CD4-positive, alpha-beta T cell (primary cell): ENCODE data around the gene TNP2. TPM values are rescaled to one million over a fixed set of nuclear protein-coding genes. Genes with fewer than 3 reads are reported as not detected.

ENCODE experiments used
- ATAC-seq: fragments of 200-7000 bp; cut with Tn5 transposase; one replicate; pipeline ENCODE4 v1.10.0; 2022; ENCODE audit warnings: mild to moderate bottlenecking; ENCODE audit not compliant: poor library complexity
- CTCF ChIA-PET: fragments of 350-600 bp; sonication (Branson Sonifier 250); formaldehyde crosslinking; loops from one replicate; lab custom pipeline; 2021; ENCODE audit warnings: antibody characterized with exemption, inconsistent platforms; lab: Charles Lee
- POLR2A ChIA-PET: fragments of 350-600 bp; sonication (Branson Sonifier 250); formaldehyde crosslinking; loops from one replicate; lab custom pipeline; 2021; ENCODE audit warnings: antibody characterized with exemption, inconsistent platforms; lab: Charles Lee
- DNase-seq, 14 experiments: peaks; one replicate each; pipeline ENCODE4 v3.0.0-alpha.2; 2013 to 2020; ENCODE audit warnings: mixed read lengths in 2 of 14
- H3K27ac ChIP-seq, 2 donors: one replicate each; pipeline versions ENCODE4 v1.5.1 to v1.7.0; 2013; ENCODE audit warnings: low read length in 2 of 2, low read depth in 1 of 2, mild to moderate bottlenecking in 1 of 2
- H3K27me3 ChIP-seq, 2 experiments: 1 replicate in 1 of 2; 2 replicates in 1 of 2; pipeline versions ENCODE4 v1.6.1 to v1.7.0; 2013; ENCODE audit warnings: low read length in 2 of 2, control low read depth in 1 of 2, mild to moderate bottlenecking in 1 of 2, moderate library complexity in 1 of 2; ENCODE audit not compliant: insufficient read depth in 2 of 2, control insufficient read depth in 1 of 2
- H3K36me3 ChIP-seq: one replicate; pipeline ENCODE4 v1.6.1; 2013; ENCODE audit warnings: low read length, control low read depth; ENCODE audit not compliant: insufficient read depth
- H3K4me1 ChIP-seq: one replicate; pipeline ENCODE4 v1.6.1; 2013; ENCODE audit warnings: low read length, control low read depth; ENCODE audit not compliant: insufficient read depth
- H3K4me3 ChIP-seq: one replicate; pipeline ENCODE4 v1.5.1; 2013; ENCODE audit warnings: mild to moderate bottlenecking, low read length, moderate library complexity
- H3K9me3 ChIP-seq, 2 experiments: 1 replicate in 1 of 2; 2 replicates in 1 of 2; pipeline versions ENCODE4 v1.6.1 to v1.7.0; 2013; ENCODE audit warnings: low read length in 2 of 2, mild to moderate bottlenecking in 2 of 2, control low read depth in 1 of 2, moderate library complexity in 1 of 2; ENCODE audit not compliant: control insufficient read depth in 1 of 2, insufficient read depth in 1 of 2
- H3K27ac Mint-ChIP-seq: one replicate; pipeline ENCODE4 v1.8.0; 2020; ENCODE audit warnings: mixed read lengths
- H3K27me3 Mint-ChIP-seq: one replicate; pipeline ENCODE4 v1.8.0; 2021; ENCODE audit warnings: mixed read lengths
- H3K36me3 Mint-ChIP-seq: one replicate; pipeline ENCODE4 v1.8.0; 2021; ENCODE audit warnings: low read depth, mixed read lengths
- H3K4me1 Mint-ChIP-seq: one replicate; pipeline ENCODE4 v1.8.0; 2021; ENCODE audit warnings: low read depth, mixed read lengths
- H3K4me3 Mint-ChIP-seq: one replicate; pipeline ENCODE4 v1.8.0; 2020; ENCODE audit warnings: mild to moderate bottlenecking, mixed read lengths
- H3K9me3 Mint-ChIP-seq: one replicate; pipeline ENCODE4 v1.8.0; 2020; ENCODE audit warnings: mixed read lengths
- intact Hi-C, 2 experiments: fragments of 100-400 bp; cut with DNase I in 1 of 2; cut with micrococcal nuclease in 1 of 2; formaldehyde crosslinking; loops; one replicate each; pipeline versions ENCODE4 v1.15.1 to v1.9.0; 2023 to 2025; cut with DNase I, micrococcal nuclease
- total RNA-seq, 174 experiments: library from RNA in 2 of 174; stranded (reverse) in 2 of 174; gene quantifications; one replicate each; pipeline ENCODE4 v1.2.3 and lab custom pipeline; 2021 to 2026
- TF ChIP-seq, protein P1 (sequence below): fragments of 200-600 bp; IDR thresholded peaks from one replicate; pipeline ENCODE4 v1.8.0; 2022; ENCODE audit warnings: antibody characterized with exemption, mild to moderate bottlenecking

The TNP2 gene
- total RNA-seq, 2 experiments from 2014 or later: not detected

DNA sequence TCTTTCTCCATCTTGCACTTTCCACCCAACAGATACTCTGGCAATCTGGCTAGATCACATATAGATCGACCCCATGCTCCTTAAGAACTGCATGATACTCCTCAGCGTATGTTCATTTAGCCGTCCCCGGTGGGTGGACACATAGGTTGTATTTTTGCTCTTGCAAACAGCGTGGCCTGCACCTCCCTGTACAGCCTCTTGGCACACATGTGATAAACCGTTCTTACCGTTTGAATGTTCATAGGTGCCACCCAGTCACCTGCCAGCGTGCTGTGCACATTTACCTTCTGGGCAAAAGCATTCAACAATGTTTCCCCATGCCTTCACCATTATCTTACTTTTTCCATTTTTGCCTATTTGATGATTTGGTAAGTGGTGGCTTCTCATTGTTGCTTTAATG, 6.2 kb downstream of the TNP2 start:
- Histone ChIP-seq H3K36me3 (no peaks in the 10 kb centered on the region), H3K27ac (no peak overlapping the region), H3K9me3 (no peaks in the 10 kb centered on the region), H3K4me3 (no peak overlapping the region), H3K4me1 (peaks cover 35% of the 10 kb centered on the region), H3K27me3 (no peaks in the 10 kb centered on the region)
- DNase-seq (peak in 1 of 14 experiments; percentile 14), ATAC-seq (no peak)
- no peaks in the 10 kb centered on the region for H3K27me3 Mint-ChIP-seq
- H3K4me3 Mint-ChIP-seq: peak overlapping the region; percentile 7
- CTCF ChIA-PET: interaction anchor here (1.1 kb wide), 1 partner anchor 309 kb away, joined by 5 read pairs; no protein-coding TSS in a partner anchor
- POLR2A ChIA-PET: interaction anchor here (0.8 to 1.6 kb wide), 5 partner anchors 8 to 99 kb away, joined by 3 to 12 read pairs (median 4); no protein-coding TSS in a partner anchor
- H3K36me3 Mint-ChIP-seq: no peaks in the 10 kb centered on the region
- no peaks in the 10 kb centered on the region for H3K9me3 Mint-ChIP-seq
- TF ChIP-seq, protein P1, sequence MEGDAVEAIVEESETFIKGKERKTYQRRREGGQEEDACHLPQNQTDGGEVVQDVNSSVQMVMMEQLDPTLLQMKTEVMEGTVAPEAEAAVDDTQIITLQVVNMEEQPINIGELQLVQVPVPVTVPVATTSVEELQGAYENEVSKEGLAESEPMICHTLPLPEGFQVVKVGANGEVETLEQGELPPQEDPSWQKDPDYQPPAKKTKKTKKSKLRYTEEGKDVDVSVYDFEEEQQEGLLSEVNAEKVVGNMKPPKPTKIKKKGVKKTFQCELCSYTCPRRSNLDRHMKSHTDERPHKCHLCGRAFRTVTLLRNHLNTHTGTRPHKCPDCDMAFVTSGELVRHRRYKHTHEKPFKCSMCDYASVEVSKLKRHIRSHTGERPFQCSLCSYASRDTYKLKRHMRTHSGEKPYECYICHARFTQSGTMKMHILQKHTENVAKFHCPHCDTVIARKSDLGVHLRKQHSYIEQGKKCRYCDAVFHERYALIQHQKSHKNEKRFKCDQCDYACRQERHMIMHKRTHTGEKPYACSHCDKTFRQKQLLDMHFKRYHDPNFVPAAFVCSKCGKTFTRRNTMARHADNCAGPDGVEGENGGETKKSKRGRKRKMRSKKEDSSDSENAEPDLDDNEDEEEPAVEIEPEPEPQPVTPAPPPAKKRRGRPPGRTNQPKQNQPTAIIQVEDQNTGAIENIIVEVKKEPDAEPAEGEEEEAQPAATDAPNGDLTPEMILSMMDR: no peak
- peak overlapping the region; percentile 73 for H3K27ac Mint-ChIP-seq
- intact Hi-C loops: no loop called here
- peaks cover 37% of the 10 kb centered on the region for H3K4me1 Mint-ChIP-seq

DNA sequence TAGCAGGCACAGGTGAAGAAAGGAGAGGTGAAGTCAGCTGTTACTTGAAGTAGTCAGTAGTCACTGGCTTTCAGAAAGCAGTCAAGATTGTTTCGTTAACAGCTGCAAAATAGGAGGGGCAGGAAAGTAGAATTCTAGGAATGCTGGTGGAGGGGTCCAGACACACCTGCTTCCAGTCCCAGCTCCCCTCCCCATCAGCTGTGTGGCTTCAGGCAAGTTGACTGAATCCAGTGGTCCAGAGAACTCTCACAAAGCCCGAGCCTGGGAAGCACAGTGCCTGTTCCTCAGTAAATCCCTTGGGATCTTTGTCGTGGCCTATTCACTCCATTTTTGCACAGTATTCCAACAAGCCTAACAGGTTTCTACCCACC, 8.5 kb downstream of the TNP2 start:
- Mint-ChIP-seq H3K4me1 (peaks cover 51% of the 10 kb centered on the region), H3K27ac (no peak overlapping the region), H3K36me3 (peaks cover 9% of the 10 kb centered on the region), H3K9me3 (no peaks in the 10 kb centered on the region), H3K27me3 (no peaks in the 10 kb centered on the region), H3K4me3 (peak overlapping the region; percentile 42)
- Histone ChIP-seq H3K4me1 (peaks cover 48% of the 10 kb centered on the region), H3K27ac (no peak overlapping the region), H3K36me3 (no peaks in the 10 kb centered on the region), H3K4me3 (no peak overlapping the region), H3K27me3 (no peaks in the 10 kb centered on the region), H3K9me3 (no peaks in the 10 kb centered on the region)
- intact Hi-C loops: no loop called here
- TF ChIP-seq, protein P1: no peak
- POLR2A ChIA-PET: interaction anchor here (0.7 kb wide), 1 partner anchor 36 kb away, joined by 6 read pairs; no protein-coding TSS in a partner anchor
- ATAC-seq (no peak), DNase-seq (no peak)
- CTCF ChIA-PET: interaction anchor here (1.3 kb wide), 1 partner anchor 35 kb away, joined by 3 read pairs; no protein-coding TSS in a partner anchor

DNA sequence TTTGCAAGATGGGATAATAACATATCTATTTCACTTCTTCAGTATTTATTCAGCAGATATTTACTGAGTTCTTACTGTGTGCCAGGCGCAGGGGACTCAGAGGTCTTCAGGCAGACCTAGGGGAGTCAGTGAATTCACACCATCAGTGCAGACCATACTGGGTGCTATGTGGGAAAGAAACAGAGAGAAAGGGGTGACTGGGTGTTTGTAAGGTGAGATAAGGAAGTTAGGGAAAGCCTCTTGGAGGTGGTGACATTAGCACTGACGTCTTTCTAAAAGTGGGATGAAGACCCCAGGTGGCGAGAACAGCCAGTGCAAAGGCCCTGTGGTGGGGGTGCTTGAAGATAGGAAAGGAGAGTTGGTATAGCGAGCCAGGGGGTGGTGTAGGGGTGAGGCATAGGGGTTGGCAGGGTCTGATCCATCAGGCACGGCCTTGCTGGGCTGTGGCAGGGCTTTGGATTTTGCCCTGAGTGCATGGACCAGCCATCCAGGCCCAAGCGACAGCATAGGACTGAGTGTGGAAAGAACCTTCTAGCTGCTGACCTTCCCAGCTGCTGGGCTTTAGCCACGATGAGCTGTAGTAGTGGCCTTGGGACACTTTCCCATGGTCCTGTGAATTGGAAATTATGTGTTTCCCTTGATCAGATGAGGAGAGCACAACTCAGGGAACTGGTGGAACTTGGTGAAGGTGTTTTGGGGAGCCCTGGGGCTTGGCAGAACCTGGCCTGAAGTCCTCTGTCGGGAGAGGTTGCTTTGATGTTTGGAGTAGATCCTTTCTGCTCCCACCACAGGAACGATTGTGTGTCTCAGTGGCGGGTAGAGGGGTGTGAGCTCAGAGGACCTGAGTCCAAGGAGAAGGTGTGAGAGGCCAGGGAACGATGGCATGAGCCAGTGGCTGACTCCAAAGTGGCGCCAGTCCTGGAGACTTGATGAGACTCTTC, 9.2 kb downstream of the TNP2 start:
- peaks cover 9% of the 10 kb centered on the region for H3K36me3 Mint-ChIP-seq
- POLR2A ChIA-PET: interaction anchor here (1.6 to 8.5 kb wide), 3 partner anchors 34 to 95 kb away, joined by 10 to 195 read pairs (median 15); no protein-coding TSS in a partner anchor
- TF ChIP-seq, protein P1: no peak
- H3K9me3 ChIP-seq: no peaks in the 10 kb centered on the region
- no peaks in the 10 kb centered on the region for H3K27me3 ChIP-seq
- H3K9me3 Mint-ChIP-seq: no peaks in the 10 kb centered on the region
- H3K4me1 ChIP-seq: peaks cover 50% of the 10 kb centered on the region
- no peak overlapping the region for H3K4me3 ChIP-seq
- no peaks in the 10 kb centered on the region for H3K27me3 Mint-ChIP-seq
- ATAC-seq (no peak), DNase-seq (no peak)
- peak overlapping the region; percentile 42 for H3K4me3 Mint-ChIP-seq
- peaks cover 51% of the 10 kb centered on the region for H3K4me1 Mint-ChIP-seq
- H3K27ac ChIP-seq: no peak overlapping the region
- H3K27ac Mint-ChIP-seq: no peak overlapping the region
- intact Hi-C loops: loop anchor here (5.0 to 10.0 kb wide), 6 partner anchors 37 to 655 kb away; partner anchors contain the start of genes GSPT1 (in 1 of the 2) and TXNDC11 (in 1 of the 2)
- CTCF ChIA-PET: interaction anchor here (1.3 to 2.1 kb wide), 2 partner anchors 35 to 38 kb away, joined by 3 to 5 read pairs; no protein-coding TSS in a partner anchor
- no peaks in the 10 kb centered on the region for H3K36me3 ChIP-seq
